K562 (cell line): Measurements from ENCODE around the gene UTP25. TPM values are rescaled to one million over a fixed set of nuclear protein-coding genes. Genes with fewer than 3 reads are reported as not detected.

Source experiments
- ATAC-seq: fragments of 200-7000 bp; cut with Tn5 transposase; 3 replicates; pipeline ENCODE4 v1.9.1; 2020; ENCODE audit warnings: moderate library complexity
- BruUV-seq: library from RNA; stranded (reverse); fragments of 400-500 nt; replicated peaks from 2 replicates; lab custom pipeline; 2021; lab: Mats Ljungman, UMichigan
- CTCF ChIA-PET: fragments of 300-600 bp; formaldehyde crosslinking; extraction: SDS; loops from one replicate; lab custom pipeline; 2021; ENCODE audit warnings: low intra/inter-chr PET ratio; lab: Yijun Ruan, JAX
- POLR2A ChIA-PET: fragments of 300-600, 350-650 bp; sonication (Branson Sonifier 250); formaldehyde crosslinking; extraction: SDS; loops from one replicate; lab custom pipeline; 2021; ENCODE audit warnings: antibody characterized with exemption, inconsistent platforms; lab: Yijun Ruan, JAX
- DNase-seq, 4 experiments: peaks; one replicate each; pipeline versions ENCODE4 v3.0.0 to v3.0.0-alpha.2; 2011 to 2018; ENCODE audit warnings: low spot score in 3 of 4, mixed read lengths in 3 of 4; ENCODE audit errors: extremely low read depth in 1 of 4
- FAIRE-seq: peaks from 2 replicates; lab custom pipeline; 2011; peaks lifted over from hg19 to GRCh38; lab: Jason Lieb, UNC
- H2AFZ ChIP-seq: 2 replicates; pipeline ENCODE4 v1.6.0; 2011; ENCODE audit warnings: low read depth, low read length, control low read depth, inconsistent platforms
- H3K27ac ChIP-seq: fragments of 200-600 bp; 3 replicates; pipeline ENCODE4 v1.8.0; 2011; ENCODE audit warnings: low read depth, mild to moderate bottlenecking, control low read depth, inconsistent platforms, low read length, moderate library complexity, mixed read lengths; ENCODE audit errors: extremely low read depth
- H3K27me3 ChIP-seq, 2 experiments: fragments of 300-600 bp in 1 of 2; 2 replicates in 1 of 2; 3 replicates in 1 of 2; pipeline versions ENCODE4 v1.6.0 to v1.8.0; 2011; ENCODE audit warnings: inconsistent platforms in 2 of 2, low read length in 2 of 2, mild to moderate bottlenecking in 1 of 2, mixed read lengths in 1 of 2, moderate library complexity in 1 of 2; ENCODE audit not compliant: control insufficient read depth in 2 of 2, insufficient read depth in 2 of 2
- H3K36me3 ChIP-seq: fragments of 300-600 bp; 3 replicates; pipeline ENCODE4 v1.8.0; 2011; ENCODE audit warnings: mild to moderate bottlenecking, low read length, inconsistent platforms; ENCODE audit not compliant: control insufficient read depth, insufficient read depth
- H3K4me1 ChIP-seq, 2 experiments: fragments of 200-600 bp in 1 of 2; replicated peaks in 1 of 2; 2 replicates in 1 of 2; 3 replicates in 1 of 2; pipeline versions ENCODE4 v1.5.1 to v1.8.0; 2011; ENCODE audit warnings: inconsistent platforms in 2 of 2, low read length in 2 of 2, mild to moderate bottlenecking in 1 of 2, mixed read lengths in 1 of 2, moderate library complexity in 1 of 2; ENCODE audit not compliant: control insufficient read depth in 2 of 2, insufficient read depth in 2 of 2
- H3K4me2 ChIP-seq: 2 replicates; pipeline ENCODE4 v1.6.1; 2011; ENCODE audit warnings: low read length, control low read depth, inconsistent platforms, mixed read lengths; ENCODE audit not compliant: insufficient read depth
- H3K4me3 ChIP-seq: fragments of 200-600 bp; sonication (generic), shearing (Covaris generic); 2 replicates; pipeline ENCODE4 v1.5.1; 2016; ENCODE audit warnings: control low read depth, inconsistent platforms
- H3K79me2 ChIP-seq: fragments of 200-600 bp; 3 replicates; pipeline ENCODE4 v1.8.0; 2011; ENCODE audit warnings: low read length, inconsistent platforms; ENCODE audit not compliant: control insufficient read depth, insufficient read depth
- H3K9ac ChIP-seq, 2 experiments: 2 replicates each; pipeline versions ENCODE4 v1.6.0 to v1.6.1; 2011; ENCODE audit warnings: low read depth in 2 of 2, low read length in 2 of 2, control low read depth in 1 of 2, inconsistent platforms in 1 of 2, mild to moderate bottlenecking in 1 of 2, mixed read lengths in 1 of 2; ENCODE audit not compliant: insufficient read depth in 1 of 2
- H3K9me1 ChIP-seq: one replicate; pipeline ENCODE4 v1.6.0; 2011; ENCODE audit warnings: inconsistent platforms, mild to moderate bottlenecking, low read length, moderate library complexity; ENCODE audit not compliant: control insufficient read depth, insufficient read depth
- H3K9me3 ChIP-seq: replicated peaks from 2 replicates; pipeline ENCODE4 v1.5.1; 2011; ENCODE audit warnings: low read depth, low read length, inconsistent platforms; ENCODE audit not compliant: control insufficient read depth, insufficient read depth
- H4K20me1 ChIP-seq: replicated peaks from 2 replicates; pipeline ENCODE4 v1.6.1; 2011; ENCODE audit warnings: low read length, inconsistent platforms, mixed read lengths; ENCODE audit not compliant: control insufficient read depth, insufficient read depth
- ADNP ChIP-seq: fragments of 200-800 bp; sonication (Bioruptor generic); IDR thresholded peaks from 2 replicates; pipeline ENCODE4 v1.6.1; 2016; ENCODE audit warnings: missing genetic modification characterization, missing compliant biosample characterization
- CTBP1 ChIP-seq: fragments of 450-650 bp; IDR thresholded peaks from 2 replicates; pipeline ENCODE4 v1.6.1; 2016; ENCODE audit warnings: borderline replicate concordance
- GABPB1 ChIP-seq: sonication (generic); formaldehyde crosslinking; IDR thresholded peaks from 2 replicates; pipeline ENCODE4 v1.8.0; 2022; ENCODE audit warnings: mild to moderate bottlenecking, missing genetic modification reagents
- JUNB ChIP-seq: fragments of 450-650 bp; formaldehyde crosslinking; conservative IDR thresholded peaks from 2 replicates; pipeline ENCODE4 v1.4.0; 2020; ENCODE audit warnings: mild to moderate bottlenecking
- LCOR ChIP-seq: sonication (generic); formaldehyde crosslinking; IDR thresholded peaks from 2 replicates; pipeline ENCODE4 v1.8.0; 2022; ENCODE audit warnings: mild to moderate bottlenecking, missing genetic modification reagents
- NFYB ChIP-seq: IDR thresholded peaks from 2 replicates; pipeline ENCODE4 v1.6.1; 2011; ENCODE audit warnings: mild to moderate bottlenecking, moderate library complexity; ENCODE audit not compliant: insufficient read length; ENCODE audit errors: extremely low read depth
- PHB ChIP-seq: fragments of 250-450 bp; sonication (Bioruptor Pico); IDR thresholded peaks from 2 replicates; pipeline ENCODE4 v1.5.0; 2021
- RBM15 ChIP-seq: fragments of 200-400 bp; formaldehyde crosslinking; IDR thresholded peaks from 2 replicates; pipeline ENCODE4 v1.6.1; 2018; ENCODE audit warnings: mild to moderate bottlenecking, low read length, moderate library complexity; ENCODE audit not compliant: insufficient read depth
- SAP30 ChIP-seq: fragments of 200-600 bp; sonication (generic); IDR thresholded peaks from 2 replicates; pipeline ENCODE4 v1.6.1; 2012; ENCODE audit warnings: borderline replicate concordance, low read depth, mild to moderate bottlenecking, moderate library complexity, low read length, control low read depth, inconsistent platforms; ENCODE audit not compliant: insufficient read depth, poor library complexity, severe bottlenecking
- ZNF134 ChIP-seq: fragments of 250-450 bp; sonication (Bioruptor Pico); conservative IDR thresholded peaks from 2 replicates; pipeline ENCODE4 v1.4.0; 2020
- ZNF143 ChIP-seq: sonication (generic); formaldehyde crosslinking; IDR thresholded peaks from 2 replicates; pipeline ENCODE4 v1.9.0; 2022; ENCODE audit warnings: mild to moderate bottlenecking, missing genetic modification reagents
- ZNF24 ChIP-seq: fragments of 450-650 bp; IDR thresholded peaks from 2 replicates; pipeline ENCODE4 v1.6.1; 2016
- WGBS: fragments of 100-300 bp; shearing (Covaris generic); methylation state at CpG from one replicate; pipeline ENCODE4 v1.1.6; 2016; ENCODE audit warnings: low coverage, mixed read lengths; ENCODE audit not compliant: insufficient coverage; ENCODE audit errors: missing lambda C conversion rate; 5-methylcytosine and 5-hydroxymethylcytosine counted together
- in situ Hi-C: fragments of 300-500 bp; cut with MboI; formaldehyde crosslinking; loops from 4 replicates; pipeline ENCODE4 v1.15.0; 2018; ENCODE audit warnings: inconsistent platforms, mixed read lengths
- intact Hi-C: fragments of 100-400 bp; cut with micrococcal nuclease; formaldehyde crosslinking; loops from 2 replicates; pipeline ENCODE4 v1.14.2; 2022
- polyA plus RNA-seq, 8 experiments: library from polyadenylated mRNA; depleted of rRNA in 4 of 8; stranded (reverse) in 5 of 8; unstranded in 3 of 8; fragments of >200 nt; fragmentation: Nextera tagmentation in 2 of 8; fragmentation: Illumina TruSeq in 1 of 8; extraction: Ambion mirVana in 2 of 8; extraction: Trizol in 1 of 8; gene quantifications; 2 replicates each; pipeline versions ENCODE4 v1.2.1 to v1.2.3, GENCODE V29; 2011 to 2014; ENCODE audit warnings: inconsistent platforms in 1 of 8, missing spikeins in 1 of 8
- total RNA-seq, 7 experiments: library from RNA; depleted of rRNA in 6 of 7; stranded (reverse); fragments of >200 nt in 6 of 7; fragmentation: Illumina TruSeq in 2 of 7; extraction: Trizol in 2 of 7; gene quantifications; 2 replicates each; pipeline versions ENCODE4 v1.2.1 to v1.2.3, GENCODE V29; 2011 to 2021; ENCODE audit warnings: low replicate concordance in 1 of 7
- TF ChIP-seq, protein P1 (sequence below): sonication (generic); IDR thresholded peaks from 2 replicates; pipeline ENCODE4 v1.6.1; 2016
- TF ChIP-seq, protein P2 (sequence below): fragments of 250-450 bp; sonication (Bioruptor Pico); IDR thresholded peaks from 2 replicates; pipeline ENCODE4 v1.6.1; 2021; ENCODE audit warnings: mild to moderate bottlenecking
- TF ChIP-seq, protein P3 (sequence below): IDR thresholded peaks from 2 replicates; pipeline ENCODE4 v1.6.1; 2011; ENCODE audit not compliant: insufficient read length; ENCODE audit errors: extremely low read depth
- TF ChIP-seq, protein P4 (sequence below): fragments of 250-450 bp; sonication (Bioruptor Pico); IDR thresholded peaks from 2 replicates; pipeline ENCODE4 v1.8.0; 2021; ENCODE audit warnings: moderate library complexity, mild to moderate bottlenecking, inconsistent platforms

Gene UTP25
- total and polyA plus RNA-seq, 9 of the 15 experiments (the other 6 are each of a cell fraction or from before 2014, with no cell fraction given): 5.7 to 17.6 (median 12.0) TPM

DNA sequence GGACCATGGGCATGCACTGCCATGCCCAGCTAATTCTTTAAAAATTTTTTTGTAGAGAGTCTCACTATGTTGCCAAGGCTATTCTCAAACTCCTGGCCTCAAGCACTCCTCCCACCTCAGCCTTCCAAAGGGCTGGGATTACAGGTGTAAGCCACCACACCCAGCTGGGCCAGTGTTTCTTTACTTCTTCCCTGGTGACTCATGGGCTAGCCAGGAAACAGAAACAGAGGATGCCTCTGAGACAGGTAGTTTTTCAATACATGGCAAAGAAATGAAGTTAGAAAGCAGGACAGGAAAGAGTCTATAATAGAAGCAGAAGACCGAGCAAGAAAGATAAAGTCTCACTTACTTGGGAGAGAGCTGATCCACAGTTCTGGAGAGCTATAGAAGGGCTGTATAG lies 35.9 kb upstream of the UTP25 start:
- H3K9ac ChIP-seq: no peak overlapping the region
- H3K27ac ChIP-seq: no peak overlapping the region
- H3K9me1 ChIP-seq: no peaks in the 10 kb centered on the region
- H3K4me3 ChIP-seq: no peak overlapping the region
- H3K27me3 ChIP-seq: peaks cover 27 to 40% of the 10 kb centered on the region in 2 experiments
- no peaks in the 10 kb centered on the region for H4K20me1 ChIP-seq
- no peak for TF ChIP-seq ZNF24
- TF ChIP-seq GABPB1: no peak
- TF ChIP-seq SAP30: no peak
- no peak for TF ChIP-seq LCOR (CRISPR knock-in tag)
- TF ChIP-seq ADNP (tag): no peak
- no peak for TF ChIP-seq ZNF134 (CRISPR knock-in tag)
- TF ChIP-seq, protein P1, sequence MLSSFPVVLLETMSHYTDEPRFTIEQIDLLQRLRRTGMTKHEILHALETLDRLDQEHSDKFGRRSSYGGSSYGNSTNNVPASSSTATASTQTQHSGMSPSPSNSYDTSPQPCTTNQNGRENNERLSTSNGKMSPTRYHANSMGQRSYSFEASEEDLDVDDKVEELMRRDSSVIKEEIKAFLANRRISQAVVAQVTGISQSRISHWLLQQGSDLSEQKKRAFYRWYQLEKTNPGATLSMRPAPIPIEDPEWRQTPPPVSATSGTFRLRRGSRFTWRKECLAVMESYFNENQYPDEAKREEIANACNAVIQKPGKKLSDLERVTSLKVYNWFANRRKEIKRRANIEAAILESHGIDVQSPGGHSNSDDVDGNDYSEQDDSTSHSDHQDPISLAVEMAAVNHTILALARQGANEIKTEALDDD: no peak
- TF ChIP-seq, protein P2, sequence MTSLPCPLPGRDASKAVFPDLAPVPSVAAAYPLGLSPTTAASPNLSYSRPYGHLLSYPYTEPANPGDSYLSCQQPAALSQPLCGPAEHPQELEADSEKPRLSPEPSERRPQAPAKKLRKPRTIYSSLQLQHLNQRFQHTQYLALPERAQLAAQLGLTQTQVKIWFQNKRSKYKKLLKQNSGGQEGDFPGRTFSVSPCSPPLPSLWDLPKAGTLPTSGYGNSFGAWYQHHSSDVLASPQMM (CRISPR knock-in tag): no peak
- TF ChIP-seq JUNB (CRISPR knock-in tag): no peak
- TF ChIP-seq CTBP1: no peak
- no peak for TF ChIP-seq NFYB
- no peak for TF ChIP-seq ZNF143 (CRISPR knock-in tag)
- TF ChIP-seq, protein P3, sequence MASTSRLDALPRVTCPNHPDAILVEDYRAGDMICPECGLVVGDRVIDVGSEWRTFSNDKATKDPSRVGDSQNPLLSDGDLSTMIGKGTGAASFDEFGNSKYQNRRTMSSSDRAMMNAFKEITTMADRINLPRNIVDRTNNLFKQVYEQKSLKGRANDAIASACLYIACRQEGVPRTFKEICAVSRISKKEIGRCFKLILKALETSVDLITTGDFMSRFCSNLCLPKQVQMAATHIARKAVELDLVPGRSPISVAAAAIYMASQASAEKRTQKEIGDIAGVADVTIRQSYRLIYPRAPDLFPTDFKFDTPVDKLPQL: no peak
- TF ChIP-seq, protein P4, sequence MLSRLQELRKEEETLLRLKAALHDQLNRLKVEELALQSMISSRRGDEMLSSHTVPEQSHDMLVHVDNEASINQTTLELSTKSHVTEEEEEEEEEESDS (CRISPR knock-in tag): no peak
- no peak for TF ChIP-seq PHB
- no peak for TF ChIP-seq RBM15
- H3K4me1 ChIP-seq: 0 out of 5 replicates have a peak, but pooled peaks cover 0 to 2% of the 10 kb centered on the region in 2 experiments
- H3K36me3 ChIP-seq: no peaks in the 10 kb centered on the region
- DNase-seq (no peak), FAIRE-seq (no peak), ATAC-seq (no peak)
- POLR2A ChIA-PET: interaction anchor here (0.5 kb wide), 1 partner anchor 803 kb away, joined by 3 read pairs; no protein-coding TSS in a partner anchor
- WGBS: 0% methylated on average over 1 of the region's 1 CpG
- in situ Hi-C loops: no loop called here
- CTCF ChIA-PET: no interaction called here
- H3K4me2 ChIP-seq: no peak overlapping the region
- no TSS peak for BruUV-seq
- H3K79me2 ChIP-seq: no peaks in the 10 kb centered on the region
- no peak overlapping the region for H2AFZ ChIP-seq
- intact Hi-C loops: no loop called here
- H3K9me3 ChIP-seq: no peaks in the 10 kb centered on the region
